Right atrium auricular region (tissue), 2 donors: Measurements from ENCODE around the gene FOXA3. TPM values are rescaled to one million over a fixed set of nuclear protein-coding genes. Genes with fewer than 3 reads are reported as not detected.
A peak's percentile ranks its signal among the peaks of the same experiment; 100 is the strongest.

Experiments used
- DNase-seq: peaks from one replicate; pipeline ENCODE4 v3.0.0-alpha.2; 2019; ENCODE audit warnings: low spot score
- H3K27ac ChIP-seq, 2 donors: fragments of 200-600 bp; sonication (generic); 1 replicate in 1 of 2; 2 replicates in 1 of 2; pipeline ENCODE4 v1.5.1; 2016 to 2019
- H3K27me3 ChIP-seq, 2 donors: fragments of 200-600 bp; sonication (generic); one replicate each; pipeline versions ENCODE4 v1.5.1 to v1.6.0; 2017 to 2019
- H3K36me3 ChIP-seq: fragments of 200-600 bp; sonication (generic); one replicate; pipeline ENCODE4 v1.5.1; 2016
- H3K4me1 ChIP-seq, 2 donors: fragments of 200-600 bp; sonication (generic); one replicate each; pipeline versions ENCODE4 v1.5.1 to v1.6.0; 2017 to 2019
- H3K4me3 ChIP-seq, 2 donors: fragments of 200-600 bp; sonication (generic); 1 replicate in 1 of 2; 2 replicates in 1 of 2; pipeline ENCODE4 v1.5.1; 2017 to 2019; ENCODE audit warnings: mild to moderate bottlenecking in 1 of 2, moderate library complexity in 1 of 2
- H3K9me3 ChIP-seq, 2 donors: fragments of 200-600 bp; sonication (generic); one replicate each; pipeline ENCODE4 v1.5.1; 2019
- CTCF ChIP-seq, 2 donors: fragments of 200-600 bp; sonication (generic); IDR thresholded peaks; one replicate each; pipeline ENCODE4 v1.5.1; 2019; ENCODE audit warnings: antibody characterized with exemption in 2 of 2
- total RNA-seq, 2 donors: library from RNA; depleted of rRNA; stranded (reverse); fragments of >200 nt; gene quantifications; one replicate each; pipeline ENCODE4 v1.1.0, GENCODE V29; 2016

Gene FOXA3
- total RNA-seq, 2 donors from 2014 or later, result not detected

- Histone ChIP-seq H3K36me3 (peaks cover 49% of the 10 kb centered on the region), H3K27me3 (no peaks in the 10 kb centered on the region), H3K4me1 (no peaks in the 10 kb centered on the region), H3K27ac (no peak overlapping the region), H3K4me3 (no peak overlapping the region), H3K9me3 (no peaks in the 10 kb centered on the region)
- DNase-seq, result no peak
- TF ChIP-seq CTCF (IDR thresholded peaks at IDR 0.05), result no peak
Measured at GRCh38 chr19:45854167-45854778, 9.9 kb upstream of the FOXA3 start.

GRCh38 chr19:45860359-45861259, 3.5 kb upstream of the FOXA3 start:
- no peak for DNase-seq
- H3K4me3 ChIP-seq, result no peak overlapping the region
- H3K4me1 ChIP-seq, result peaks cover 0 to 25% of the 10 kb centered on the region in 2 donors
- H3K27me3 ChIP-seq, result peaks cover 10 to 11% of the 10 kb centered on the region in 2 donors
- H3K9me3 ChIP-seq, result no peaks in the 10 kb centered on the region
- H3K36me3 ChIP-seq, result peaks cover 13% of the 10 kb centered on the region
- TF ChIP-seq CTCF (IDR thresholded peaks at IDR 0.05), result no peak
- no peak overlapping the region for H3K27ac ChIP-seq

GRCh38 chr19:45862271-45862563, 1.9 kb upstream of the FOXA3 start:
- TF ChIP-seq CTCF (IDR thresholded peaks at IDR 0.05), result no peak
- peak overlapping the region; percentile 86 to 99 for H3K4me3 ChIP-seq

GRCh38 chr19:45862564-45863334, 1.4 kb upstream of the FOXA3 start, which contains the start of gene SYMPK:
TSS of gene SYMPK (minus strand) at chr19:45863147. CDS start at chr19:45854495, 8,652 bp downstream.
- DNase-seq, result peak; percentile 99

More at GRCh38 chr19:45862271-45862563, 1.9 kb upstream of the FOXA3 start:
- Histone ChIP-seq H3K4me1 (peaks cover 0 to 25% of the 10 kb centered on the region in 2 donors), H3K36me3 (peaks cover 13% of the 10 kb centered on the region), H3K27me3 (peaks cover 10 to 11% of the 10 kb centered on the region in 2 donors), H3K27ac (peak overlapping the region; percentile 90 to 95), H3K9me3 (no peaks in the 10 kb centered on the region)
- no peak for DNase-seq

More at GRCh38 chr19:45862564-45863334, 1.4 kb upstream of the FOXA3 start, which contains the start of gene SYMPK:
- TF ChIP-seq CTCF (IDR thresholded peaks at IDR 0.05), result peak in 1 of 2 donors; percentile 20
- Histone ChIP-seq H3K4me1 (peaks cover 0 to 25% of the 10 kb centered on the region in 2 donors), H3K9me3 (no peaks in the 10 kb centered on the region), H3K36me3 (peaks cover 13% of the 10 kb centered on the region), H3K27ac (peak within 1 kb of the TSS; percentile 90 to 95), H3K4me3 (peak within 1 kb of the TSS; percentile 86 to 99), H3K27me3 (peaks cover 10 to 11% of the 10 kb centered on the region in 2 donors)
